H1 (cell line): Measurements from ENCODE around the gene CCK. TPM values are rescaled to one million over a fixed set of nuclear protein-coding genes. Genes with fewer than 3 reads are reported as not detected.

ENCODE experiments used
- CTCF ChIA-PET: fragments of 300-600 bp; sonication (Branson Sonifier 250); formaldehyde crosslinking; loops from one replicate; lab custom pipeline; 2021; ENCODE audit not compliant: partially characterized antibody; lab: Charles Lee
- POLR2A ChIA-PET: fragments of 300-600 bp; sonication (Branson Sonifier 250); formaldehyde crosslinking; loops from one replicate; lab custom pipeline; 2021; ENCODE audit warnings: inconsistent platforms; ENCODE audit not compliant: partially characterized antibody; lab: Charles Lee
- DNase-seq, 2 experiments: peaks; one replicate each; pipeline versions ENCODE4 v3.0.0 to v3.0.0-alpha.2; 2010 to 2022; ENCODE audit warnings: low spot score in 2 of 2, low read depth in 1 of 2, mixed read lengths in 1 of 2
- FAIRE-seq: peaks from 2 replicates; lab custom pipeline; 2011; peaks lifted over from hg19 to GRCh38; lab: Jason Lieb, UNC
- H2AFZ ChIP-seq: 2 replicates; pipeline ENCODE4 v1.8.1; 2012; ENCODE audit warnings: low read length, inconsistent platforms
- H2AK5ac ChIP-seq: 2 replicates; pipeline ENCODE4 v1.6.1; 2013; ENCODE audit warnings: low read depth, low read length
- H2BK120ac ChIP-seq: replicated peaks from 2 replicates; pipeline ENCODE3; 2013; ENCODE audit warnings: low read depth, low read length, inconsistent platforms
- H2BK12ac ChIP-seq: 2 replicates; pipeline ENCODE4 v1.6.1; 2013; ENCODE audit warnings: low read depth, low read length
- H2BK15ac ChIP-seq: 2 replicates; pipeline ENCODE4 v1.6.1; 2013; ENCODE audit warnings: low read length
- H2BK20ac ChIP-seq: 2 replicates; pipeline ENCODE4 v1.6.1; 2013; ENCODE audit warnings: low read length
- H2BK5ac ChIP-seq: 2 replicates; pipeline ENCODE4 v1.6.1; 2013; ENCODE audit warnings: low read depth, low read length
- H3K14ac ChIP-seq: 2 replicates; pipeline ENCODE4 v1.6.1; 2013; ENCODE audit warnings: inconsistent platforms; ENCODE audit not compliant: insufficient read length
- H3K18ac ChIP-seq: 2 replicates; pipeline ENCODE4 v1.6.1; 2013; ENCODE audit warnings: low read length; ENCODE audit errors: extremely low read depth
- H3K23ac ChIP-seq: 2 replicates; pipeline ENCODE4 v1.6.1; 2013; ENCODE audit warnings: inconsistent platforms; ENCODE audit not compliant: insufficient read length
- H3K23me2 ChIP-seq: 2 replicates; pipeline ENCODE4 v1.6.1; 2013; ENCODE audit warnings: low read depth, low read length
- H3K27ac ChIP-seq: 2 replicates; pipeline ENCODE4 v1.6.1; 2011; ENCODE audit warnings: low read depth, low read length, inconsistent platforms
- H3K27me3 ChIP-seq, 4 experiments: replicated peaks in 1 of 4; 1 replicate in 1 of 4; 2 replicates in 3 of 4; pipeline versions ENCODE4 v1.6.1 to v1.8.1; 2011 to 2013; ENCODE audit warnings: low read length in 3 of 4, mild to moderate bottlenecking in 3 of 4, inconsistent platforms in 2 of 4, mixed read lengths in 2 of 4, moderate library complexity in 1 of 4; ENCODE audit not compliant: control insufficient read depth in 3 of 4, insufficient read depth in 3 of 4; ENCODE audit errors: extremely low read depth in 1 of 4
- H3K36me3 ChIP-seq, 4 experiments: 2 replicates each; pipeline versions ENCODE4 v1.6.1 to v1.8.1; 2011 to 2013; ENCODE audit warnings: mild to moderate bottlenecking in 4 of 4, low read length in 3 of 4, moderate library complexity in 2 of 4, control low read depth in 1 of 4, inconsistent platforms in 1 of 4; ENCODE audit not compliant: insufficient read depth in 4 of 4, control insufficient read depth in 2 of 4
- H3K4ac ChIP-seq: replicated peaks from 2 replicates; pipeline ENCODE3; 2013; ENCODE audit warnings: low read length, low read depth, mixed read lengths, inconsistent platforms; ENCODE audit not compliant: insufficient read length
- H3K4me1 ChIP-seq, 4 experiments: replicated peaks in 1 of 4; 1 replicate in 1 of 4; 2 replicates in 3 of 4; pipeline versions ENCODE4 v1.6.1 to v1.8.1; 2011 to 2013; ENCODE audit warnings: low read length in 3 of 4, inconsistent platforms in 2 of 4, mixed read lengths in 1 of 4; ENCODE audit not compliant: insufficient read depth in 4 of 4, control insufficient read depth in 3 of 4
- H3K4me2 ChIP-seq, 2 experiments: 2 replicates each; pipeline versions ENCODE4 v1.6.1 to v1.8.1; 2011 to 2013; ENCODE audit warnings: low read depth in 2 of 2, low read length in 2 of 2, control low read depth in 1 of 2, inconsistent platforms in 1 of 2, mild to moderate bottlenecking in 1 of 2; ENCODE audit not compliant: insufficient read depth in 1 of 2
- H3K4me3 ChIP-seq, 4 experiments: fragments of 200-600, 300-600 bp in 1 of 4; sonication (generic), shearing (Covaris generic), sonication (Bioruptor Twin) in 1 of 4; 2 replicates each; pipeline versions ENCODE4 v1.5.1 to v1.8.1; 2011 to 2016; ENCODE audit warnings: low read length in 4 of 4, low read depth in 3 of 4, control low read depth in 2 of 4, inconsistent platforms in 2 of 4, mild to moderate bottlenecking in 2 of 4, mixed read lengths in 1 of 4, moderate library complexity in 1 of 4; ENCODE audit not compliant: insufficient read depth in 2 of 4; ENCODE audit errors: extremely low read depth in 1 of 4
- H3K56ac ChIP-seq: replicated peaks from 2 replicates; pipeline ENCODE3; 2013; ENCODE audit warnings: low read depth, mild to moderate bottlenecking, mixed read lengths, low read length, inconsistent platforms; ENCODE audit not compliant: insufficient read length
- H3K79me1 ChIP-seq: 2 replicates; pipeline ENCODE4 v1.6.1; 2013; ENCODE audit warnings: low read depth, low read length, control low read depth
- H3K79me2 ChIP-seq, 2 experiments: 2 replicates each; pipeline versions ENCODE4 v1.6.1 to v1.8.1; 2012 to 2013; ENCODE audit warnings: low read length in 2 of 2, mild to moderate bottlenecking in 2 of 2, inconsistent platforms in 1 of 2; ENCODE audit not compliant: insufficient read depth in 2 of 2, control insufficient read depth in 1 of 2
- H3K9ac ChIP-seq, 4 experiments: replicated peaks in 1 of 4; 1 replicate in 1 of 4; 2 replicates in 3 of 4; pipeline versions ENCODE4 v1.6.1 to v1.8.1; 2011 to 2013; ENCODE audit warnings: low read depth in 3 of 4, low read length in 3 of 4, control low read depth in 2 of 4, mild to moderate bottlenecking in 2 of 4, moderate library complexity in 2 of 4, inconsistent platforms in 1 of 4; ENCODE audit errors: extremely low read depth in 1 of 4
- H3K9me3 ChIP-seq, 2 experiments: 2 replicates each; pipeline versions ENCODE4 v1.6.1 to v1.8.1; 2012 to 2013; ENCODE audit warnings: mild to moderate bottlenecking in 2 of 2, moderate library complexity in 2 of 2, control low read depth in 1 of 2, inconsistent platforms in 1 of 2, low read depth in 1 of 2, low read length in 1 of 2, mixed read lengths in 1 of 2; ENCODE audit not compliant: insufficient read depth in 2 of 2
- H4K20me1 ChIP-seq, 2 experiments: replicated peaks in 1 of 2; 2 replicates each; pipeline versions ENCODE3 to v1.8.1; 2011 to 2013; ENCODE audit warnings: inconsistent platforms in 2 of 2, low read length in 2 of 2, mild to moderate bottlenecking in 1 of 2; ENCODE audit not compliant: insufficient read depth in 2 of 2, control insufficient read depth in 1 of 2
- H4K5ac ChIP-seq: 2 replicates; pipeline ENCODE4 v1.6.1; 2013; ENCODE audit warnings: low read length, low read depth, mixed read lengths, inconsistent platforms; ENCODE audit not compliant: insufficient read length
- H4K8ac ChIP-seq: 2 replicates; pipeline ENCODE4 v1.8.0; 2013; ENCODE audit warnings: mild to moderate bottlenecking, moderate library complexity, low read length, inconsistent platforms; ENCODE audit not compliant: insufficient read depth; ENCODE audit errors: extremely low read depth
- H4K91ac ChIP-seq: replicated peaks from 2 replicates; pipeline ENCODE3; 2013; ENCODE audit warnings: low read length, mixed read lengths, inconsistent platforms; ENCODE audit not compliant: insufficient read length
- ATF2 ChIP-seq: IDR thresholded peaks from 2 replicates; pipeline ENCODE4 v1.6.1; 2012; ENCODE audit warnings: low read length, inconsistent platforms
- EGR1 ChIP-seq: IDR thresholded peaks from 2 replicates; pipeline ENCODE4 v1.6.1; 2011; ENCODE audit warnings: low read depth, low read length, borderline replicate concordance
- EP300 ChIP-seq, 2 experiments: IDR thresholded peaks; 1 replicate in 1 of 2; 2 replicates in 1 of 2; pipeline ENCODE4 v1.6.1; 2011 to 2012; ENCODE audit warnings: low read depth in 2 of 2, low read length in 2 of 2, mild to moderate bottlenecking in 2 of 2, borderline replicate concordance in 1 of 2, inconsistent platforms in 1 of 2, moderate library complexity in 1 of 2
- EZH2 ChIP-seq: fragments of 200-600 bp; sonication (generic); IDR thresholded peaks from 2 replicates; pipeline ENCODE4 v1.7.1; 2012; ENCODE audit warnings: low read depth, mild to moderate bottlenecking, moderate library complexity, low read length, inconsistent platforms; ENCODE audit not compliant: severe bottlenecking
- GABPA ChIP-seq: IDR thresholded peaks from 2 replicates; pipeline ENCODE4 v1.6.1; 2011; ENCODE audit warnings: mild to moderate bottlenecking, low read length, moderate library complexity, borderline replicate concordance; ENCODE audit not compliant: insufficient read depth
- JUN ChIP-seq: IDR thresholded peaks from 2 replicates; pipeline ENCODE4 v1.6.1; 2011; ENCODE audit warnings: low read depth, mild to moderate bottlenecking, improper control_type of control experiment, low read length
- MAFK ChIP-seq: IDR thresholded peaks from 2 replicates; pipeline ENCODE4 v1.6.1; 2012; ENCODE audit warnings: low read depth, mild to moderate bottlenecking, improper control_type of control experiment, low read length
- MAX ChIP-seq: IDR thresholded peaks from 2 replicates; pipeline ENCODE4 v1.6.1; 2012; ENCODE audit warnings: inconsistent platforms
- NANOG ChIP-seq: IDR thresholded peaks from 2 replicates; pipeline ENCODE4 v1.6.1; 2011; ENCODE audit warnings: low read length, low read depth, mild to moderate bottlenecking, inconsistent platforms; ENCODE audit not compliant: insufficient read depth, poor library complexity, severe bottlenecking
- SIN3A ChIP-seq, 2 experiments: IDR thresholded peaks in 1 of 2; conservative IDR thresholded peaks in 1 of 2; 2 replicates each; pipeline ENCODE4 v1.6.1; 2011 to 2012; ENCODE audit warnings: low read length in 2 of 2, improper control_type of control experiment in 1 of 2, low read depth in 1 of 2, mild to moderate bottlenecking in 1 of 2
- SP4 ChIP-seq: IDR thresholded peaks from 2 replicates; pipeline ENCODE4 v1.6.1; 2012; ENCODE audit warnings: low read length, inconsistent platforms
- TAF1 ChIP-seq: IDR thresholded peaks from 2 replicates; pipeline ENCODE4 v1.6.1; 2011; ENCODE audit warnings: mild to moderate bottlenecking, low read depth, low read length
- WGBS, 2 experiments: shearing (Covaris generic) in 1 of 2; methylation state at CpG; one replicate each; pipeline versions ENCODE4 v1.1.6 to v1.1.7; 2013 to 2015; ENCODE audit warnings: low lambda C conversion rate in 2 of 2, mixed read lengths in 2 of 2, inconsistent platforms in 1 of 2, low coverage in 1 of 2, missing lambda C conversion rate in 1 of 2; ENCODE audit not compliant: insufficient replicate concordance in 2 of 2, insufficient coverage in 1 of 2, insufficient read length in 1 of 2; ENCODE audit errors: extremely low coverage in 1 of 2, missing lambda C conversion rate in 1 of 2; 5-methylcytosine and 5-hydroxymethylcytosine counted together
- polyA plus RNA-seq, 7 experiments: library from polyadenylated mRNA; depleted of rRNA in 3 of 7; stranded (reverse) in 5 of 7; unstranded in 2 of 7; fragments of >200 nt in 5 of 7; fragments of 200-250 nt in 2 of 7; gene quantifications; 1 replicate in 5 of 7; 2 replicates in 1 of 7; 4 replicates in 1 of 7; pipeline versions ENCODE4 v1.2.1 to v1.2.3, GENCODE V29; 2011 to 2013; ENCODE audit warnings: missing spikeins in 2 of 7, mixed read lengths in 2 of 7
- total RNA-seq: library from RNA; stranded (reverse); fragmentation: NEBNext Ultra II Directional; extraction: Animal tissue kit (Norgen Biotek cat#: 25700); gene quantifications from 2 replicates; pipeline ENCODE4 v1.2.1, GENCODE V29; 2021

CCK gene
- total and polyA plus RNA-seq, 2 of the 8 experiments (the other 6 are each of a cell fraction or from before 2014, with no cell fraction given) = 0.99 to 2.8 TPM

- Histone ChIP-seq H3K27me3 (no peaks in the 10 kb centered on the region), H3K18ac (no peak overlapping the region), H4K5ac (no peak overlapping the region), H4K91ac (no peak overlapping the region), H3K79me1 (no peaks in the 10 kb centered on the region), H4K8ac (no peak overlapping the region), H3K9me3 (peaks cover 25 to 29% of the 10 kb centered on the region in 2 experiments), H2BK12ac (no peak overlapping the region), H3K27ac (no peak overlapping the region), H2BK20ac (no peak overlapping the region), H3K56ac (no peak overlapping the region), H3K4me2 (no peak overlapping the region), H3K14ac (no peak overlapping the region), H3K79me2 (no peaks in the 10 kb centered on the region), H2BK120ac (no peak overlapping the region), H3K4me3 (no peak overlapping the region), H3K23ac (no peak overlapping the region), H3K9ac (no peak overlapping the region), H2AK5ac (no peak overlapping the region), H3K23me2 (no peaks in the 10 kb centered on the region), H3K36me3 (no peaks in the 10 kb centered on the region), H3K4me1 (no peaks in the 10 kb centered on the region), H2BK5ac (no peak overlapping the region), H2BK15ac (no peak overlapping the region), H2AFZ (no peak overlapping the region), H3K4ac (no peak overlapping the region), H4K20me1 (no peaks in the 10 kb centered on the region)
- ChIA-PET CTCF (no interaction called here), POLR2A (no interaction called here)
- DNase-seq = no peak
- FAIRE-seq = no peak
- 61% methylated on average over 2 of the region's 2 CpGs; no CpG with 5 or more reads in 1 of the 2 experiments for WGBS, 2 experiments
- TF ChIP-seq ATF2 = no peak
- TF ChIP-seq EGR1 = no peak
- TF ChIP-seq TAF1 = no peak
- TF ChIP-seq NANOG = no peak
- no peak for TF ChIP-seq JUN
- TF ChIP-seq EZH2 = no peak
- no peak for TF ChIP-seq MAX
- no peak for TF ChIP-seq GABPA
- no peak for TF ChIP-seq SP4
- TF ChIP-seq MAFK = no peak
- TF ChIP-seq SIN3A (conservative IDR thresholded peaks at IDR 0.05 in 1 of 2, IDR thresholded peaks at IDR 0.05 in 1 of 2; ENCODE audit: low read depth in 1 of 2, low read length in 2 of 2) = no peak
- TF ChIP-seq EP300 (IDR thresholded peaks at IDR 0.05; ENCODE audit: borderline replicate concordance in 1 of 2, low read depth in 2 of 2, low read length in 2 of 2) = no peak
These were observed 48.4 kb upstream of the CCK start for GRCh38 chr3:42314411-42314810.
